HCT116 (cell line): Measurements from ENCODE around the gene CCL21. TPM values are rescaled to one million over a fixed set of nuclear protein-coding genes. Genes with fewer than 3 reads are reported as not detected.

ENCODE experiments used
- ATAC-seq: fragments of 200-7000 bp; cut with Tn5 transposase; 2 replicates; pipeline ENCODE4 v1.9.1; 2020; ENCODE audit warnings: mild to moderate bottlenecking, moderate library complexity
- BruUV-seq: library from RNA; stranded (reverse); fragments of 400-500 nt; replicated peaks from 2 replicates; lab custom pipeline; 2021; lab: Mats Ljungman, UMichigan
- CTCF ChIA-PET: fragments of 300-600 bp; sonication (Branson Sonifier 250); formaldehyde crosslinking; loops from one replicate; lab custom pipeline; 2021; ENCODE audit warnings: antibody characterized with exemption; lab: Charles Lee
- POLR2A ChIA-PET: fragments of 300-600, 350-600 bp; sonication (Branson Sonifier 250); formaldehyde crosslinking; loops from one replicate; lab custom pipeline; 2021; ENCODE audit warnings: antibody characterized with exemption; lab: Charles Lee
- RAD21 ChIA-PET, 2 experiments: fragments of 300-600 bp; sonication (Branson Sonifier 250); formaldehyde crosslinking; loops; one replicate each; lab custom pipeline; 2023; ENCODE audit warnings: low total read pairs in 2 of 2; ENCODE audit not compliant: uncharacterized antibody in 2 of 2, unreplicated experiment in 2 of 2, low non-redundant PET in 1 of 2; lab: Charles Lee
- DNase-seq: peaks from one replicate; pipeline ENCODE4 v3.0.0-alpha.2; 2010; ENCODE audit warnings: low read depth, low spot score
- H2AFZ ChIP-seq: fragments of 200-600 bp; shearing (Covaris generic), sonication (generic); 2 replicates; pipeline ENCODE4 v1.6.1; 2017; ENCODE audit warnings: low read depth, mixed run types, mixed read lengths, antibody characterized with exemption, low read length; ENCODE audit not compliant: poor library complexity, severe bottlenecking
- H3K27ac ChIP-seq: 2 replicates; pipeline ENCODE4 v1.5.1; 2012; ENCODE audit warnings: low read depth, low read length
- H3K27me3 ChIP-seq: fragments of 200-600 bp; sonication (generic); 2 replicates; pipeline ENCODE4 v1.6.1; 2016; ENCODE audit warnings: mixed run types, low read length, mixed read lengths; ENCODE audit not compliant: insufficient read depth
- H3K36me3 ChIP-seq, 2 experiments: fragments of 200-500 bp in 1 of 2; fragments of 200-600 bp in 1 of 2; sonication (Bioruptor generic) in 1 of 2; sonication (generic) in 1 of 2; 2 replicates each; pipeline versions ENCODE4 v1.5.1 to v1.6.1; 2014 to 2016; ENCODE audit warnings: low read length in 2 of 2, inconsistent platforms in 1 of 2, mixed read lengths in 1 of 2, mixed run types in 1 of 2; ENCODE audit not compliant: insufficient read depth in 2 of 2, control insufficient read depth in 1 of 2
- H3K4me1 ChIP-seq, 2 experiments: fragments of 200-600 bp in 1 of 2; sonication (generic) in 1 of 2; 2 replicates each; pipeline versions ENCODE4 v1.5.1 to v1.6.1; 2012 to 2017; ENCODE audit warnings: low read length in 2 of 2, inconsistent platforms in 1 of 2, mild to moderate bottlenecking in 1 of 2, mixed read lengths in 1 of 2, mixed run types in 1 of 2, moderate library complexity in 1 of 2; ENCODE audit not compliant: insufficient read depth in 2 of 2, control insufficient read depth in 1 of 2
- H3K4me2 ChIP-seq: fragments of 200-600 bp; sonication (generic); 2 replicates; pipeline ENCODE4 v1.6.1; 2017; ENCODE audit warnings: mixed run types, low read length, mixed read lengths
- H3K4me3 ChIP-seq, 2 experiments: fragments of 200-600 bp in 1 of 2; sonication (generic) in 1 of 2; replicated peaks in 1 of 2; 2 replicates each; pipeline ENCODE4 v1.5.1; 2011 to 2016; ENCODE audit warnings: low read length in 2 of 2, control low read depth in 1 of 2, low read depth in 1 of 2, mild to moderate bottlenecking in 1 of 2, mixed read lengths in 1 of 2, mixed run types in 1 of 2
- H3K79me2 ChIP-seq: fragments of 200-600 bp; sonication (generic); 2 replicates; pipeline ENCODE4 v1.6.1; 2017; ENCODE audit warnings: mild to moderate bottlenecking, mixed run types, low read length, moderate library complexity, mixed read lengths; ENCODE audit not compliant: insufficient read depth
- H3K9ac ChIP-seq: fragments of 200-600 bp; sonication (generic); 2 replicates; pipeline ENCODE4 v1.6.1; 2016; ENCODE audit warnings: low read length, mixed read lengths
- H3K9me2 ChIP-seq: fragments of 200-600 bp; sonication (generic), shearing (Covaris generic); 2 replicates; pipeline ENCODE4 v1.6.1; 2017; ENCODE audit warnings: mixed run types, mild to moderate bottlenecking, moderate library complexity; ENCODE audit not compliant: insufficient read depth
- H3K9me3 ChIP-seq, 2 experiments: fragments of 200-500 bp in 1 of 2; fragments of 200-600 bp in 1 of 2; sonication (Bioruptor generic) in 1 of 2; sonication (generic) in 1 of 2; 2 replicates each; pipeline ENCODE4 v1.6.1; 2014 to 2017; ENCODE audit warnings: low read length in 2 of 2, mixed read lengths in 2 of 2, inconsistent platforms in 1 of 2, low read depth in 1 of 2, mild to moderate bottlenecking in 1 of 2, mixed run types in 1 of 2, moderate library complexity in 1 of 2; ENCODE audit not compliant: control insufficient read depth in 1 of 2, insufficient read depth in 1 of 2
- H4K20me1 ChIP-seq: fragments of 200-600 bp; sonication (generic), shearing (Covaris generic); 2 replicates; pipeline ENCODE4 v1.6.1; 2017; ENCODE audit warnings: mixed run types, mild to moderate bottlenecking, moderate library complexity; ENCODE audit not compliant: insufficient read depth
- CEBPB ChIP-seq: IDR thresholded peaks from 2 replicates; pipeline ENCODE4 v1.6.1; 2012; ENCODE audit warnings: low read depth
- CTCF ChIP-seq, 3 experiments: fragments of 200-600 bp in 1 of 3; sonication (generic) in 1 of 3; IDR thresholded peaks in 2 of 3; conservative IDR thresholded peaks in 1 of 3; 2 replicates each; pipeline ENCODE4 v1.5.1; 2012 to 2017; ENCODE audit warnings: low read depth in 2 of 3, low read length in 2 of 3, antibody characterized with exemption in 1 of 3, borderline replicate concordance in 1 of 3, control low read depth in 1 of 3, mild to moderate bottlenecking in 1 of 3, mixed read lengths in 1 of 3, mixed run types in 1 of 3, moderate library complexity in 1 of 3; ENCODE audit not compliant: insufficient read depth in 1 of 3
- EGR1 ChIP-seq: IDR thresholded peaks from 2 replicates; pipeline ENCODE4 v1.6.1; 2012; ENCODE audit warnings: low read depth
- ELF1 ChIP-seq: IDR thresholded peaks from 2 replicates; pipeline ENCODE4 v1.6.1; 2012; ENCODE audit warnings: low read depth, borderline replicate concordance
- EZH2 ChIP-seq: fragments of 200-600 bp; sonication (generic); IDR thresholded peaks from 2 replicates; pipeline ENCODE4 v1.6.1; 2017; ENCODE audit warnings: antibody characterized with exemption, mixed run types
- EZH2phosphoT487 ChIP-seq: fragments of 200-600 bp; IDR thresholded peaks from 2 replicates; pipeline ENCODE4 v1.6.1; 2018; ENCODE audit warnings: antibody characterized with exemption, borderline replicate concordance
- FOSL1 ChIP-seq: IDR thresholded peaks from 2 replicates; pipeline ENCODE4 v1.6.1; 2012; ENCODE audit warnings: low read depth
- POLR2A ChIP-seq: IDR thresholded peaks from 2 replicates; pipeline ENCODE4 v1.7.0; 2011; ENCODE audit warnings: borderline replicate concordance; ENCODE audit not compliant: insufficient read depth, insufficient read length; ENCODE audit errors: extremely low read depth
- POLR2AphosphoS5 ChIP-seq: IDR thresholded peaks from 2 replicates; pipeline ENCODE4 v1.6.1; 2011; ENCODE audit warnings: mild to moderate bottlenecking, low read depth, low read length, moderate library complexity
- SIN3A ChIP-seq: IDR thresholded peaks from 2 replicates; pipeline ENCODE4 v1.6.1; 2012; ENCODE audit warnings: low read depth
- SP1 ChIP-seq: IDR thresholded peaks from 2 replicates; pipeline ENCODE4 v1.6.1; 2012; ENCODE audit warnings: low read depth
- SRF ChIP-seq: IDR thresholded peaks from 2 replicates; pipeline ENCODE4 v1.6.1; 2012; ENCODE audit warnings: low read depth
- TCF7L2 ChIP-seq: IDR thresholded peaks from 2 replicates; pipeline ENCODE4 v1.7.0; 2011; ENCODE audit warnings: borderline replicate concordance, inconsistent platforms; ENCODE audit not compliant: insufficient read depth, insufficient read length; ENCODE audit errors: extremely low read depth
- YY1 ChIP-seq: IDR thresholded peaks from 2 replicates; pipeline ENCODE4 v1.6.1; 2011; ENCODE audit warnings: low read length, low read depth, moderate library complexity, mild to moderate bottlenecking; ENCODE audit not compliant: insufficient replicate concordance; ENCODE audit errors: extremely low read depth
- ZFX ChIP-seq: fragments of 450-650 bp; IDR thresholded peaks from 2 replicates; pipeline ENCODE4 v1.6.1; 2017
- ZNF274 ChIP-seq: fragments of 200-500 bp; sonication (Bioruptor generic); IDR thresholded peaks from 2 replicates; pipeline ENCODE4 v1.6.1; 2014; ENCODE audit warnings: mild to moderate bottlenecking, low read depth, low read length, inconsistent platforms
- intact Hi-C: fragments of 100-400 bp; cut with micrococcal nuclease; formaldehyde crosslinking; loops from 2 replicates; pipeline ENCODE4 v1.10.0; 2022
- total RNA-seq: library from RNA; stranded (reverse); gene quantifications from one replicate; pipeline ENCODE4 v1.2.1, GENCODE V29; 2021; ENCODE audit not compliant: unreplicated experiment
- TF ChIP-seq, protein P1 (sequence below): IDR thresholded peaks from 2 replicates; pipeline ENCODE4 v1.6.1; 2012
- TF ChIP-seq, protein P2 (sequence below): IDR thresholded peaks from 2 replicates; pipeline ENCODE4 v1.6.1; 2011; ENCODE audit warnings: mild to moderate bottlenecking, low read length, moderate library complexity; ENCODE audit not compliant: insufficient replicate concordance; ENCODE audit errors: extremely low read depth

Gene CCL21
- total RNA-seq, 1 experiment from 2014 or later, result 0.74 TPM

GRCh38 chr9:34712140-34712539 is 2.2 kb upstream of the CCL21 start:
- Histone ChIP-seq H3K9me2 (no peaks in the 10 kb centered on the region), H3K27me3 (peaks cover 23% of the 10 kb centered on the region), H2AFZ (no peak overlapping the region)
- intact Hi-C loops, result no loop called here
- CTCF ChIA-PET, result no interaction called here
- TF ChIP-seq ZNF274 (no peak), EZH2phosphoT487 (no peak), SIN3A (no peak), YY1 (no peak), EZH2 (no peak), TCF7L2 (no peak), ELF1 (no peak), CTCF (IDR thresholded peaks at IDR 0.05 in 2 of 3, conservative IDR thresholded peaks at IDR 0.05 in 1 of 3; ENCODE audit: borderline replicate concordance in 1 of 3, insufficient read depth in 1 of 3, low read depth in 2 of 3, low read length in 2 of 3) (no peak), POLR2A (no peak), CEBPB (no peak), POLR2AphosphoS5 (no peak), EGR1 (no peak), FOSL1 (no peak), SP1 (no peak), ZFX (no peak), SRF (no peak)
- TF ChIP-seq, protein P1, sequence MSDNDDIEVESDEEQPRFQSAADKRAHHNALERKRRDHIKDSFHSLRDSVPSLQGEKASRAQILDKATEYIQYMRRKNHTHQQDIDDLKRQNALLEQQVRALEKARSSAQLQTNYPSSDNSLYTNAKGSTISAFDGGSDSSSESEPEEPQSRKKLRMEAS, result no peak
- TF ChIP-seq, protein P2, sequence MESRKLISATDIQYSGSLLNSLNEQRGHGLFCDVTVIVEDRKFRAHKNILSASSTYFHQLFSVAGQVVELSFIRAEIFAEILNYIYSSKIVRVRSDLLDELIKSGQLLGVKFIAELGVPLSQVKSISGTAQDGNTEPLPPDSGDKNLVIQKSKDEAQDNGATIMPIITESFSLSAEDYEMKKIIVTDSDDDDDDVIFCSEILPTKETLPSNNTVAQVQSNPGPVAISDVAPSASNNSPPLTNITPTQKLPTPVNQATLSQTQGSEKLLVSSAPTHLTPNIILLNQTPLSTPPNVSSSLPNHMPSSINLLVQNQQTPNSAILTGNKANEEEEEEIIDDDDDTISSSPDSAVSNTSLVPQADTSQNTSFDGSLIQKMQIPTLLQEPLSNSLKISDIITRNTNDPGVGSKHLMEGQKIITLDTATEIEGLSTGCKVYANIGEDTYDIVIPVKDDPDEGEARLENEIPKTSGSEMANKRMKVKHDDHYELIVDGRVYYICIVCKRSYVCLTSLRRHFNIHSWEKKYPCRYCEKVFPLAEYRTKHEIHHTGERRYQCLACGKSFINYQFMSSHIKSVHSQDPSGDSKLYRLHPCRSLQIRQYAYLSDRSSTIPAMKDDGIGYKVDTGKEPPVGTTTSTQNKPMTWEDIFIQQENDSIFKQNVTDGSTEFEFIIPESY, result no peak
- TF ChIP-seq, all 23 proteins: peak for 0
- ChIA-PET RAD21 (no interaction called here), POLR2A (no interaction called here)
- BruUV-seq, result no TSS peak
- H3K4me3 ChIP-seq, result no peak overlapping the region
- no peak overlapping the region for H3K27ac ChIP-seq
- H4K20me1 ChIP-seq, result no peaks in the 10 kb centered on the region
- ATAC-seq (no peak), DNase-seq (no peak)
- no peak overlapping the region for H3K9ac ChIP-seq
- no peak overlapping the region for H3K4me2 ChIP-seq
- H3K36me3 ChIP-seq, result no peaks in the 10 kb centered on the region
- no peaks in the 10 kb centered on the region for H3K9me3 ChIP-seq
- no peaks in the 10 kb centered on the region for H3K4me1 ChIP-seq
- no peaks in the 10 kb centered on the region for H3K79me2 ChIP-seq
